Smooth muscle cell (in vitro differentiated cells): ENCODE results near the gene TMED8. TPM values are rescaled to one million over a fixed set of nuclear protein-coding genes. Genes with fewer than 3 reads are reported as not detected.

Experiments used
- DNase-seq: peaks from one replicate; lab custom pipeline; 2025; ENCODE audit not compliant: unreplicated experiment; lab: John Stamatoyannopoulos, UW
- H2AFZ ChIP-seq: fragments of 200-600 bp; sonication (generic); 2 replicates; pipeline ENCODE4 v1.6.0; 2016; ENCODE audit warnings: antibody characterized with exemption, low read depth, mild to moderate bottlenecking
- H3F3A ChIP-seq: fragments of 200-600 bp; sonication (generic); 2 replicates; pipeline ENCODE4 v1.6.0; 2017; ENCODE audit warnings: antibody characterized with exemption, low read depth
- H3K27ac ChIP-seq: fragments of 200-600 bp; sonication (generic); 2 replicates; pipeline ENCODE4 v1.5.1; 2016; ENCODE audit warnings: low read depth, mild to moderate bottlenecking
- H3K27me3 ChIP-seq: fragments of 200-600 bp; sonication (generic); 2 replicates; pipeline ENCODE4 v1.6.1; 2016; ENCODE audit warnings: low read depth, mild to moderate bottlenecking
- H3K36me3 ChIP-seq: fragments of 200-600 bp; sonication (generic); 2 replicates; pipeline ENCODE4 v1.5.1; 2016; ENCODE audit warnings: low read depth
- H3K4me1 ChIP-seq: fragments of 200-600 bp; sonication (generic); 2 replicates; pipeline ENCODE4 v1.5.1; 2016; ENCODE audit warnings: low read depth
- H3K4me2 ChIP-seq: fragments of 200-600 bp; sonication (generic); 2 replicates; pipeline ENCODE4 v1.6.0; 2016; ENCODE audit warnings: mild to moderate bottlenecking
- H3K4me3 ChIP-seq: fragments of 200-600 bp; sonication (generic); 2 replicates; pipeline ENCODE4 v1.5.1; 2016; ENCODE audit warnings: mild to moderate bottlenecking
- H3K79me2 ChIP-seq: fragments of 200-600 bp; sonication (generic); 2 replicates; pipeline ENCODE4 v1.6.0; 2016; ENCODE audit warnings: low read depth, mild to moderate bottlenecking
- H3K9ac ChIP-seq: fragments of 200-600 bp; sonication (generic); 2 replicates; pipeline ENCODE4 v1.6.0; 2016; ENCODE audit warnings: low read depth
- H3K9me3 ChIP-seq: fragments of 200-600 bp; sonication (generic); replicated peaks from 2 replicates; pipeline ENCODE4 v1.5.1; 2016; ENCODE audit warnings: low read depth
- H4K20me1 ChIP-seq: fragments of 200-600 bp; sonication (generic); 2 replicates; pipeline ENCODE4 v1.6.0; 2016; ENCODE audit warnings: low read depth
- WGBS: methylation state at CpG from one replicate; pipeline ENCODE4 v1.1.7; 2016; ENCODE audit warnings: low lambda C conversion rate; 5-methylcytosine and 5-hydroxymethylcytosine counted together
- polyA plus RNA-seq: library from polyadenylated mRNA; unstranded; fragments of >200 nt; fragmentation: Nextera tagmentation; extraction: Ambion mirVana; gene quantifications from 2 replicates; pipeline ENCODE4 v1.2.1, GENCODE V29; 2016
- total RNA-seq: library from RNA; depleted of rRNA; stranded (reverse); fragments of >200 nt; gene quantifications from 2 replicates; pipeline ENCODE4 v1.2.3, GENCODE V29; 2014
- TF ChIP-seq, protein P1 (sequence below): fragments of 200-600 bp; sonication (generic); IDR thresholded peaks from 2 replicates; pipeline ENCODE4 v1.5.1; 2017; ENCODE audit warnings: borderline replicate concordance, mild to moderate bottlenecking, antibody characterized with exemption; ENCODE audit not compliant: insufficient read depth, poor library complexity, severe bottlenecking

Gene TMED8
- total and polyA plus RNA-seq, 2 experiments from 2014 or later = 4.5 to 12.2 TPM

DNA sequence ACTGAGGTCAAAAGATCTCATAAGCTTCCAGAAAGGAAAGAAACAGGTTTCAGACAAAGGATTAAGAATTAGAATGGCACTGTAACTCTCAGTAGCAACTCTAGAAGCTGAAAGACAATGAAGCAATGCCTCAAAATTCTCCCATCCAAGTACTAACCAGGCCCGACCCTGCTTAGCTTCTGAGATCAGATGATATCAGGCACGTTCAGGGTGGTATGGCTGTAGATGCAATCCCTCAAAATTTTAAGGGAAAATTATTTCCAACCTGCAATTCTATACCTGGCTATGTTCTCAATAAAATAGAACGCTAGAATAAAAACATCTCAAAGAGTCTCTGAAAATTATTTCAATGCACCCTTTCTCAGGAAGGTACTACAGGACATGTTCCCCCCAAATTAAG is 26.9 kb upstream of the TMED8 start:
- no peak for DNase-seq
- H3K36me3 ChIP-seq = no peaks in the 10 kb centered on the region
- H3K79me2 ChIP-seq = no peaks in the 10 kb centered on the region
- no peak overlapping the region for H3K4me3 ChIP-seq
- H4K20me1 ChIP-seq = no peaks in the 10 kb centered on the region
- no peak overlapping the region for H3K4me2 ChIP-seq
- peaks cover 10% of the 10 kb centered on the region for H3K4me1 ChIP-seq
- H3K9me3 ChIP-seq = no peaks in the 10 kb centered on the region
- H2AFZ ChIP-seq = no peak overlapping the region
- H3F3A ChIP-seq = peaks cover 8% of the 10 kb centered on the region
- no peak overlapping the region for H3K27ac ChIP-seq
- H3K27me3 ChIP-seq = no peaks in the 10 kb centered on the region
- TF ChIP-seq, protein P1, sequence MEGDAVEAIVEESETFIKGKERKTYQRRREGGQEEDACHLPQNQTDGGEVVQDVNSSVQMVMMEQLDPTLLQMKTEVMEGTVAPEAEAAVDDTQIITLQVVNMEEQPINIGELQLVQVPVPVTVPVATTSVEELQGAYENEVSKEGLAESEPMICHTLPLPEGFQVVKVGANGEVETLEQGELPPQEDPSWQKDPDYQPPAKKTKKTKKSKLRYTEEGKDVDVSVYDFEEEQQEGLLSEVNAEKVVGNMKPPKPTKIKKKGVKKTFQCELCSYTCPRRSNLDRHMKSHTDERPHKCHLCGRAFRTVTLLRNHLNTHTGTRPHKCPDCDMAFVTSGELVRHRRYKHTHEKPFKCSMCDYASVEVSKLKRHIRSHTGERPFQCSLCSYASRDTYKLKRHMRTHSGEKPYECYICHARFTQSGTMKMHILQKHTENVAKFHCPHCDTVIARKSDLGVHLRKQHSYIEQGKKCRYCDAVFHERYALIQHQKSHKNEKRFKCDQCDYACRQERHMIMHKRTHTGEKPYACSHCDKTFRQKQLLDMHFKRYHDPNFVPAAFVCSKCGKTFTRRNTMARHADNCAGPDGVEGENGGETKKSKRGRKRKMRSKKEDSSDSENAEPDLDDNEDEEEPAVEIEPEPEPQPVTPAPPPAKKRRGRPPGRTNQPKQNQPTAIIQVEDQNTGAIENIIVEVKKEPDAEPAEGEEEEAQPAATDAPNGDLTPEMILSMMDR = no peak
- 90% methylated on average over 3 of the region's 3 CpGs for WGBS
- no peak overlapping the region for H3K9ac ChIP-seq

DNA sequence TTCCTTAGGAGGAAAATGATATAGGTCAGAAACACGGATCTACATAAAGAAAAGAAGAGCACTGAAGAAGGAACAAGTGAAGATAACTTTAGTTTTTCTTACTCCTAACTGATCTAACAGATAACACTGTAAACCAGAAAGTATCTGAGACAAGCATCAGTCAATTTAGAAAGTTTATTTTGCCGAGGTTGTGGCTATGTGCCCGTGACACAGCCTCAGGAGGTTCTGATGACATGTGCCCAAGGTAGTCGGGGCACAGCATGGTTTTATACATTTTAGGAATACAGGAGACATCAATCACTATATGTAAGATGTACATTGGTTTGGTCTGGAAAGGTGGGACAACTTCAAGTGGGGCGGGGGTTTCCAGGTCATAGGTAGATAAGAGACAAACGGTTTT is 23.3 kb upstream of the TMED8 start:
- no peak for DNase-seq
- H3K79me2 ChIP-seq = no peaks in the 10 kb centered on the region
- TF ChIP-seq, protein P1 = no peak

DNA sequence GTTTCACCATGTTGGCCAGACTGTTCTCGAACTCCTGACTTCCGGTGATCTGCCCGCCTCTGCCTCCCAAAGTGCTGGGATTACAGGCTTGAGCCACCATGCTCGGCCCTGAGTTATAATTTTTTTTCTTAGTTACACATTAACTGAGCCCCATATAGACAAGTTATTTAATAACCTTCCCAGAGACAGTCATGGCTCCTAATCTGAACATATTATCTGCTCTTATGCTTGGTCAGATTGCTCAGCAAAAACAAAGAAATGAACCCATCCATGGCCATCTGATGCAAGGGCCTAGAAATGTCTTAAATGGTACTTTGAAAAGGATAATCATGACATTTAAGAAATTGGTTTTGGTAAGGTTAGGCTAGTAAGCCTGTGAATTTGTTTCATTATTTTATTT is 13.3 kb upstream of the TMED8 start:
- no peak overlapping the region for H3K4me2 ChIP-seq
- H3K9me3 ChIP-seq = no peaks in the 10 kb centered on the region
- TF ChIP-seq, protein P1 = no peak
- H3K4me3 ChIP-seq = no peak overlapping the region
- no peak overlapping the region for H3K9ac ChIP-seq
- no peak overlapping the region for H2AFZ ChIP-seq
- H3K4me1 ChIP-seq = no peaks in the 10 kb centered on the region
- H4K20me1 ChIP-seq = no peaks in the 10 kb centered on the region
- no peaks in the 10 kb centered on the region for H3F3A ChIP-seq
- H3K36me3 ChIP-seq = no peaks in the 10 kb centered on the region
- no peaks in the 10 kb centered on the region for H3K27me3 ChIP-seq
- H3K79me2 ChIP-seq = no peaks in the 10 kb centered on the region
- WGBS = 96% methylated on average over 4 of the region's 4 CpGs
- DNase-seq = no peak
- H3K27ac ChIP-seq = no peak overlapping the region

More for the DNA sequence above, 23.3 kb upstream of the TMED8 start:
- Histone ChIP-seq H3K27ac (no peak overlapping the region), H4K20me1 (no peaks in the 10 kb centered on the region), H3F3A (no peaks in the 10 kb centered on the region), H3K9me3 (no peaks in the 10 kb centered on the region), H2AFZ (no peak overlapping the region), H3K9ac (no peak overlapping the region), H3K4me3 (no peak overlapping the region), H3K27me3 (no peaks in the 10 kb centered on the region), H3K36me3 (no peaks in the 10 kb centered on the region), H3K4me1 (no peaks in the 10 kb centered on the region), H3K4me2 (no peak overlapping the region)
- WGBS = 86% methylated on average over 6 of the region's 6 CpGs

DNA sequence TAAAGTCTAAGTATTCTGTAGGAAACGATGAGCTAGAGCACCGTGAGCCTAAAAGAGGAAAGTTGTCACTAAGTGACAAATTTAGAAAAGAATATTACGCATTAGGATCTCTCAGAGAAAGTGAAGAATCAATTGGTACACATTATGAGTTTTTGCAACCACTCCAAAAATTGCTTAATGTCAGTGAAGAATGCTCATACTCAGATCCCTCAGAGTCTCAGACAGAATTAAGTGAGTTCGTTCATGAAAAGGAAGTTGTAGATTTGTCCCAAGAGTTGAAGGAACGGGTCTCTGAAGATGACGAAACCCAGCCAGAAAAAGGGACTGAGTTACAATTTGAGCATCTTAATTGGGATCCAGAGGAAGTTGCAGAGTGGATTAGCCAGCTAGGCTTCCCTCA is 1.8 kb upstream of the TMED8 start:
- H3K27ac ChIP-seq = no peak overlapping the region
- no peak overlapping the region for H2AFZ ChIP-seq
- no peak overlapping the region for H3K4me2 ChIP-seq
- H3K4me3 ChIP-seq = no peak overlapping the region
- H4K20me1 ChIP-seq = no peaks in the 10 kb centered on the region
- H3K79me2 ChIP-seq = peaks cover 22% of the 10 kb centered on the region
- no peak for DNase-seq
- TF ChIP-seq, protein P1 = no peak
- H3K4me1 ChIP-seq = peaks cover 13% of the 10 kb centered on the region
- no peaks in the 10 kb centered on the region for H3K27me3 ChIP-seq
- no peaks in the 10 kb centered on the region for H3K9me3 ChIP-seq
- 94% methylated on average over 6 of the region's 6 CpGs for WGBS
- no peaks in the 10 kb centered on the region for H3F3A ChIP-seq
- H3K9ac ChIP-seq = no peak overlapping the region
- no peaks in the 10 kb centered on the region for H3K36me3 ChIP-seq
